Glutamatergic neuron (in vitro differentiated cells): ENCODE measurements around the gene GGNBP2. TPM values are rescaled to one million over a fixed set of nuclear protein-coding genes. Genes with fewer than 3 reads are reported as not detected.

Experiments
- DNase-seq: peaks from one replicate; pipeline ENCODE4 v3.0.0; 2022
- H3K27ac Mint-ChIP-seq: one replicate; pipeline ENCODE4 v1.8.0; 2020; ENCODE audit warnings: mild to moderate bottlenecking, mixed read lengths, inconsistent platforms; ENCODE audit not compliant: unreplicated experiment
- H3K27me3 Mint-ChIP-seq: one replicate; pipeline ENCODE4 v1.8.0; 2020; ENCODE audit warnings: mild to moderate bottlenecking, moderate library complexity, mixed read lengths, inconsistent platforms; ENCODE audit not compliant: unreplicated experiment
- H3K36me3 Mint-ChIP-seq: one replicate; pipeline ENCODE4 v1.8.0; 2020; ENCODE audit warnings: mild to moderate bottlenecking, mixed read lengths, inconsistent platforms; ENCODE audit not compliant: unreplicated experiment
- H3K4me1 Mint-ChIP-seq: one replicate; pipeline ENCODE4 v1.8.0; 2020; ENCODE audit warnings: mild to moderate bottlenecking, low read depth, mixed read lengths, inconsistent platforms; ENCODE audit not compliant: unreplicated experiment
- H3K4me3 Mint-ChIP-seq: one replicate; pipeline ENCODE4 v1.8.0; 2020; ENCODE audit warnings: mild to moderate bottlenecking, mixed read lengths, inconsistent platforms; ENCODE audit not compliant: unreplicated experiment
- H3K9me3 Mint-ChIP-seq: one replicate; pipeline ENCODE4 v1.8.0; 2020; ENCODE audit warnings: mild to moderate bottlenecking, moderate library complexity, mixed read lengths, inconsistent platforms; ENCODE audit not compliant: unreplicated experiment
- CTCF ChIP-seq: fragments of 200-600 bp; sonication (generic); IDR thresholded peaks from one replicate; pipeline ENCODE4 v1.5.0; 2021; ENCODE audit not compliant: partially characterized antibody, unreplicated experiment
- total RNA-seq: library from RNA; stranded (reverse); fragmentation: NEBNext Ultra II Directional; extraction: Animal tissue kit (Norgen Biotek cat#: 25700); gene quantifications from one replicate; pipeline ENCODE4 v1.2.1, GENCODE V29; 2021; ENCODE audit not compliant: unreplicated experiment

Gene GGNBP2
- total RNA-seq, 1 donor from 2014 or later: 105 TPM

- DNase-seq: no peak
- Mint-ChIP-seq H3K27ac (no peak overlapping the region), H3K36me3 (no peaks in the 10 kb centered on the region), H3K9me3 (peaks cover 3% of the 10 kb centered on the region), H3K4me1 (peaks cover 3% of the 10 kb centered on the region), H3K27me3 (peaks cover 7% of the 10 kb centered on the region), H3K4me3 (no peak overlapping the region)
- TF ChIP-seq CTCF: no peak
Observed at GRCh38 chr17:36617773-36618172, 73.1 kb downstream of the GGNBP2 start.

- Mint-ChIP-seq H3K9me3 (no peaks in the 10 kb centered on the region), H3K4me1 (no peaks in the 10 kb centered on the region), H3K27me3 (peaks cover 4% of the 10 kb centered on the region), H3K36me3 (no peaks in the 10 kb centered on the region), H3K4me3 (no peak overlapping the region), H3K27ac (no peak overlapping the region)
- TF ChIP-seq CTCF: no peak
- DNase-seq: no peak
Observed at GRCh38 chr17:36623281-36623680, 78.6 kb downstream of the GGNBP2 start.

GRCh38 chr17:36625188-36625587 is 80.5 kb downstream of the GGNBP2 start:
- H3K27me3 Mint-ChIP-seq: peaks cover 4% of the 10 kb centered on the region
- no peaks in the 10 kb centered on the region for H3K36me3 Mint-ChIP-seq
- no peak for DNase-seq
- no peak for TF ChIP-seq CTCF
- H3K27ac Mint-ChIP-seq: no peak overlapping the region
- no peak overlapping the region for H3K4me3 Mint-ChIP-seq
- peaks cover 3% of the 10 kb centered on the region for H3K4me1 Mint-ChIP-seq
- H3K9me3 Mint-ChIP-seq: no peaks in the 10 kb centered on the region

- no peak for TF ChIP-seq CTCF
- H3K4me3 Mint-ChIP-seq: no peak overlapping the region
- DNase-seq: peak; percentile 44
- H3K27ac Mint-ChIP-seq: no peak overlapping the region
- no peaks in the 10 kb centered on the region for H3K36me3 Mint-ChIP-seq
- peaks cover 10% of the 10 kb centered on the region for H3K27me3 Mint-ChIP-seq
- peaks cover 3% of the 10 kb centered on the region for H3K4me1 Mint-ChIP-seq
- H3K9me3 Mint-ChIP-seq: no peaks in the 10 kb centered on the region
Observed at GRCh38 chr17:36627101-36627500, 82.4 kb downstream of the GGNBP2 start.

- no peak overlapping the region for H3K4me3 Mint-ChIP-seq
Observed at GRCh38 chr17:36628576-36628975, 83.9 kb downstream of the GGNBP2 start.

More at GRCh38 chr17:36628576-36628975, 83.9 kb downstream of the GGNBP2 start:
- H3K27me3 Mint-ChIP-seq: peaks cover 10% of the 10 kb centered on the region
- no peaks in the 10 kb centered on the region for H3K36me3 Mint-ChIP-seq
- DNase-seq: no peak
- no peak for TF ChIP-seq CTCF
- H3K4me1 Mint-ChIP-seq: peaks cover 6% of the 10 kb centered on the region
- H3K9me3 Mint-ChIP-seq: no peaks in the 10 kb centered on the region
- H3K27ac Mint-ChIP-seq: no peak overlapping the region
